HEK293 (cell line): ENCODE data around the gene ERP29.

Source experiments
- GLI2 ChIP-seq: fragments of 450-650 bp; formaldehyde crosslinking; IDR thresholded peaks from 2 replicates; pipeline ENCODE4; 2017; ENCODE audit warnings: missing biosample characterization, missing genetic modification characterization, low read depth, borderline replicate concordance
- GLIS1 ChIP-seq: fragments of 450-650 bp; formaldehyde crosslinking; IDR thresholded peaks from 2 replicates; pipeline ENCODE4 v1.5.1; 2016; ENCODE audit warnings: missing biosample characterization, missing genetic modification characterization
- KLF1 ChIP-seq: fragments of 450-650 bp; formaldehyde crosslinking; IDR thresholded peaks from 2 replicates; pipeline ENCODE4 v1.5.1; 2016; ENCODE audit warnings: missing biosample characterization, missing genetic modification characterization
- KLF16 ChIP-seq: fragments of 450-650 bp; formaldehyde crosslinking; IDR thresholded peaks from 2 replicates; pipeline ENCODE4 v1.5.1; 2017; ENCODE audit warnings: missing biosample characterization, missing genetic modification characterization
- KLF17 ChIP-seq: fragments of 450-650 bp; formaldehyde crosslinking; IDR thresholded peaks from 2 replicates; pipeline ENCODE4 v1.5.1; 2016; ENCODE audit warnings: missing biosample characterization, missing genetic modification characterization
- PRDM1 ChIP-seq: fragments of 450-650 bp; formaldehyde crosslinking; IDR thresholded peaks from 2 replicates; pipeline ENCODE4; 2016; ENCODE audit warnings: missing biosample characterization, missing genetic modification characterization
- PRDM2 ChIP-seq: fragments of 450-650 bp; formaldehyde crosslinking; IDR thresholded peaks from 2 replicates; pipeline ENCODE4 v1.5.1; 2016; ENCODE audit warnings: missing biosample characterization, missing genetic modification characterization, borderline replicate concordance
- WT1 ChIP-seq: fragments of 450-650 bp; formaldehyde crosslinking; IDR thresholded peaks from 2 replicates; pipeline ENCODE4 v1.5.1; 2016; ENCODE audit warnings: missing biosample characterization, missing genetic modification characterization
- ZBTB10 ChIP-seq: fragments of 450-650 bp; formaldehyde crosslinking; IDR thresholded peaks from 2 replicates; pipeline ENCODE4 v1.5.1; 2016; ENCODE audit warnings: missing biosample characterization, missing genetic modification characterization
- ZBTB8A ChIP-seq: fragments of 450-650 bp; formaldehyde crosslinking; IDR thresholded peaks from 2 replicates; pipeline ENCODE4 v1.5.1; 2016; ENCODE audit warnings: missing biosample characterization, missing genetic modification characterization
- ZNF121 ChIP-seq: fragments of 450-650 bp; formaldehyde crosslinking; IDR thresholded peaks from 2 replicates; pipeline ENCODE4 v1.5.1; 2016; ENCODE audit warnings: missing biosample characterization, missing genetic modification characterization
- ZNF155 ChIP-seq: fragments of 450-650 bp; formaldehyde crosslinking; IDR thresholded peaks from 2 replicates; pipeline ENCODE4 v1.5.1; 2016; ENCODE audit warnings: missing biosample characterization, missing genetic modification characterization
- ZNF280D ChIP-seq: fragments of 450-650 bp; formaldehyde crosslinking; IDR thresholded peaks from 2 replicates; pipeline ENCODE4 v1.5.1; 2016; ENCODE audit warnings: missing biosample characterization, missing genetic modification characterization
- ZNF292 ChIP-seq: fragments of 450-650 bp; formaldehyde crosslinking; IDR thresholded peaks from 2 replicates; pipeline ENCODE4 v1.5.1; 2016; ENCODE audit warnings: low read depth, missing biosample characterization, missing genetic modification characterization, borderline replicate concordance
- ZNF350 ChIP-seq: fragments of 450-650 bp; formaldehyde crosslinking; IDR thresholded peaks from 2 replicates; pipeline ENCODE4 v1.5.0; 2017; ENCODE audit warnings: missing biosample characterization, mild to moderate bottlenecking, missing genetic modification characterization
- ZNF549 ChIP-seq: fragments of 450-650 bp; IDR thresholded peaks from 2 replicates; pipeline ENCODE4 v1.5.1; 2018; ENCODE audit warnings: missing biosample characterization, missing genetic modification characterization, mild to moderate bottlenecking, inconsistent platforms, moderate library complexity
- ZNF558 ChIP-seq: fragments of 450-650 bp; formaldehyde crosslinking; IDR thresholded peaks from 2 replicates; pipeline ENCODE4 v1.5.1; 2016; ENCODE audit warnings: missing biosample characterization, missing genetic modification characterization
- ZNF600 ChIP-seq: fragments of 450-650 bp; formaldehyde crosslinking; IDR thresholded peaks from 2 replicates; pipeline ENCODE4 v1.5.1; 2016; ENCODE audit warnings: missing biosample characterization, missing genetic modification characterization
- ZNF621 ChIP-seq: fragments of 450-650 bp; formaldehyde crosslinking; IDR thresholded peaks from 2 replicates; pipeline ENCODE4 v1.5.1; 2017; ENCODE audit warnings: missing biosample characterization, missing genetic modification characterization
- ZNF626 ChIP-seq: fragments of 450-650 bp; sonication (Bioruptor Pico); formaldehyde crosslinking; IDR thresholded peaks from 2 replicates; pipeline ENCODE4 v1.5.1; 2018; ENCODE audit warnings: missing biosample characterization, missing genetic modification characterization, inconsistent platforms
- ZNF639 ChIP-seq: fragments of 450-650 bp; formaldehyde crosslinking; IDR thresholded peaks from 2 replicates; pipeline ENCODE4 v1.5.1; 2016; ENCODE audit warnings: missing biosample characterization, missing genetic modification characterization
- ZNF670 ChIP-seq: fragments of 450-650 bp; formaldehyde crosslinking; IDR thresholded peaks from 2 replicates; pipeline ENCODE4 v1.5.1; 2016; ENCODE audit warnings: missing biosample characterization, missing genetic modification characterization, low read depth
- ZNF776 ChIP-seq: fragments of 450-650 bp; formaldehyde crosslinking; IDR thresholded peaks from 2 replicates; pipeline ENCODE4 v1.5.0; 2017; ENCODE audit warnings: missing biosample characterization, missing genetic modification characterization, borderline replicate concordance
- ZNF830 ChIP-seq: fragments of 450-650 bp; IDR thresholded peaks from 2 replicates; pipeline ENCODE4 v1.5.0; 2018; ENCODE audit warnings: missing biosample characterization, missing genetic modification characterization, low read depth, mild to moderate bottlenecking, moderate library complexity
- ZSCAN30 ChIP-seq: fragments of 450-650 bp; IDR thresholded peaks from 2 replicates; pipeline ENCODE4 v1.5.1; 2018; ENCODE audit warnings: missing biosample characterization, mild to moderate bottlenecking, missing genetic modification characterization, moderate library complexity

Gene ERP29

GRCh38 chr12:112013601-112014402, 576 bp downstream of the ERP29 start (continued):
- TF ChIP-seq ZNF121 (tag by site-specific recombination) (peak; percentile 31; the same call in 1 of the 2 replicates), ZNF280D (tag by site-specific recombination) (no peak), GLI2 (tag by site-specific recombination) (no peak), ZNF639 (tag by site-specific recombination) (0 out of 2 replicates have a peak, but pooled peaks have one; percentile 29), PRDM1 (tag by site-specific recombination) (no peak; the same call in 1 of the 2 replicates), GLIS1 (tag by site-specific recombination) (peak; percentile 83), KLF16 (peak; percentile 86), ZNF830 (no peak), KLF1 (tag by site-specific recombination) (no peak), ZNF621 (tag by site-specific recombination) (no peak), ZBTB10 (tag by site-specific recombination) (peak; percentile 64; the same call in 1 of the 2 replicates), ZSCAN30 (tag by site-specific recombination) (peak; percentile 65; the same call in 1 of the 2 replicates), ZBTB8A (tag by site-specific recombination) (0 out of 2 replicates have a peak, but pooled peaks have one; percentile 51), ZNF292 (tag by site-specific recombination) (no peak), KLF17 (tag by site-specific recombination) (peak; percentile 52; the same call in 1 of the 2 replicates), ZNF549 (tag by site-specific recombination) (peak; percentile 100), ZNF670 (tag by site-specific recombination) (no peak), ZNF600 (tag by site-specific recombination) (peak; percentile 65), ZNF155 (no peak), PRDM2 (tag by site-specific recombination) (0 out of 2 replicates have a peak, but pooled peaks have one; percentile 30), ZNF776 (no peak), ZNF350 (tag by site-specific recombination) (no peak), ZNF558 (no peak), ZNF626 (tag by site-specific recombination) (no peak), WT1 (tag by site-specific recombination) (no peak)
